ENCODE results near the gene LGALS3. TPM values are rescaled to one million over a fixed set of nuclear protein-coding genes. Genes with fewer than 3 reads are reported as not detected.

LGALS3 gene
- polyA plus RNA-seq, 1 donor, result 28.3 TPM

- DNase-seq (ENCODE audit: low read depth), result no peak
Measured at GRCh38 chr14:55114720-55115119, 14.3 kb upstream of the LGALS3 start.

- no peak for DNase-seq (ENCODE audit: low read depth)
Measured at GRCh38 chr14:55115460-55115859, 13.6 kb upstream of the LGALS3 start.

- no peak for DNase-seq (ENCODE audit: low read depth)
Measured at GRCh38 chr14:55115861-55116245, 13.2 kb upstream of the LGALS3 start.

GRCh38 chr14:55116246-55117030 is 12.6 kb upstream of the LGALS3 start:
- no peak for DNase-seq (ENCODE audit: low read depth)

- no peak for DNase-seq (ENCODE audit: low read depth)
Measured at GRCh38 chr14:55117803-55118441, 11.1 kb upstream of the LGALS3 start.

GRCh38 chr14:55118761-55119160 is 10.3 kb upstream of the LGALS3 start:
- DNase-seq (ENCODE audit: low read depth), result no peak

- DNase-seq (ENCODE audit: low read depth), result no peak
Measured at GRCh38 chr14:55120571-55121495, 8.2 kb upstream of the LGALS3 start.

GRCh38 chr14:55121628-55122439 is 7.2 kb upstream of the LGALS3 start:
- DNase-seq (ENCODE audit: low read depth), result no peak

GRCh38 chr14:55122440-55122986 is 6.5 kb upstream of the LGALS3 start:
- DNase-seq (ENCODE audit: low read depth), result no peak

GRCh38 chr14:55123101-55123500 is 6.0 kb upstream of the LGALS3 start:
- DNase-seq (ENCODE audit: low read depth), result no peak

- DNase-seq (ENCODE audit: low read depth), result no peak
Measured at GRCh38 chr14:55123852-55124639, 5.0 kb upstream of the LGALS3 start.

- no peak for DNase-seq (ENCODE audit: low read depth)
Measured at GRCh38 chr14:55124774-55125386, 4.2 kb upstream of the LGALS3 start.

- DNase-seq (ENCODE audit: low read depth), result no peak
Measured at GRCh38 chr14:55125403-55125802, 3.6 kb upstream of the LGALS3 start.

- DNase-seq (ENCODE audit: low read depth), result no peak
Measured at GRCh38 chr14:55126034-55126433, 3.0 kb upstream of the LGALS3 start.

GRCh38 chr14:55126932-55127459 is 2.1 kb upstream of the LGALS3 start:
- no peak for DNase-seq (ENCODE audit: low read depth)

GRCh38 chr14:55127460-55127951 is 1.5 kb upstream of the LGALS3 start:
- DNase-seq (ENCODE audit: low read depth), result no peak

GRCh38 chr14:55128386-55129085 is 516 bp upstream of the LGALS3 start:
- DNase-seq (ENCODE audit: low read depth), result no peak

GRCh38 chr14:55129428-55130195 is 560 bp downstream of the LGALS3 start:
- DNase-seq (ENCODE audit: low read depth), result no peak

All from forelimb muscle (tissue), 1 donor.